Measurements from ENCODE around the gene SAP30BP. TPM values are rescaled to one million over a fixed set of nuclear protein-coding genes. Genes with fewer than 3 reads are reported as not detected.

The SAP30BP gene
- polyA plus RNA-seq, 1 donor (not counting 4 experiments of a cell fraction or from before 2014, with no cell fraction given), result 99.0 TPM

DNA sequence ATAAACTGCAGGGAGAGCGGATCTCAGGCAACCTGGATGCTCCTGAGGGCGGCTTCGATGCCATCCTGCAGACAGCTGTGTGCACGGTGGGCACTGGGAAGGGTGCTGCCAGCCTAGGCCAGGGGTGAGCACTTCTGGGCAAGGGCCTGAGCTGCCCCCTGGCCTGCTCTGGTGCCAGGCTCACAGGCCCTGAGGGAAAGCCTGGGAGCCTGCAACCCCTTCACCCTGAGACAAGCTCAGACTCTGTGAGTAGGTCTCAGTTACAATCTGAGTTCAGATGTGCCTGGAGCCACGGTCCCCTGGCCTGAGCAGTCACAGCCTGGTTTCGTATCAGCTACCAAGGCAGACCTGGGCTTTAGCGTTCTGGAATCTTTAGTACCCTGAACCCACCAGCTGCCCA lies 62.2 kb downstream of the SAP30BP start:
- H3K4me3 ChIP-seq (ENCODE audit: control insufficient read depth in 2 of 3, extremely low read depth in 1 of 3, insufficient read depth in 2 of 3, low read depth in 1 of 3, low read length in 3 of 3), result no peak overlapping the region
- H3K27me3 ChIP-seq (ENCODE audit: control insufficient read depth, extremely low read depth, insufficient read depth, low read length), result no peaks in the 10 kb centered on the region
- peaks cover 82% of the 10 kb centered on the region for H3K79me2 ChIP-seq (ENCODE audit: control insufficient read depth, insufficient read depth, low read length)
- H3K9ac ChIP-seq (ENCODE audit: control insufficient read depth, extremely low read depth, insufficient read depth, low read length), result no peak overlapping the region
- FAIRE-seq (no peak), DNase-seq (ENCODE audit: low read depth, low spot score) (no peak)
- peaks cover 62 to 78% of the 10 kb centered on the region in 2 experiments for H3K36me3 ChIP-seq (ENCODE audit: control insufficient read depth in 2 of 2, extremely low read depth in 1 of 2, insufficient read depth in 2 of 2, low read length in 2 of 2)
- H2AFZ ChIP-seq (ENCODE audit: control insufficient read depth, low read length), result no peak overlapping the region
- H3K9me3 ChIP-seq (ENCODE audit: control insufficient read depth, low read depth, low read length), result no peaks in the 10 kb centered on the region
- peaks cover 85% of the 10 kb centered on the region for H4K20me1 ChIP-seq (ENCODE audit: control insufficient read depth, extremely low read depth, insufficient read depth, low read length)
- no peak overlapping the region for H3K4me2 ChIP-seq (ENCODE audit: control insufficient read depth, extremely low read depth, insufficient read depth, low read depth, low read length)
- H3K27ac ChIP-seq (ENCODE audit: control insufficient read depth, insufficient read depth, low read length), result no peak overlapping the region
- H3K9me1 ChIP-seq (ENCODE audit: control insufficient read depth, extremely low read depth, insufficient read depth, low read length), result no peaks in the 10 kb centered on the region
- TF ChIP-seq, protein P1, sequence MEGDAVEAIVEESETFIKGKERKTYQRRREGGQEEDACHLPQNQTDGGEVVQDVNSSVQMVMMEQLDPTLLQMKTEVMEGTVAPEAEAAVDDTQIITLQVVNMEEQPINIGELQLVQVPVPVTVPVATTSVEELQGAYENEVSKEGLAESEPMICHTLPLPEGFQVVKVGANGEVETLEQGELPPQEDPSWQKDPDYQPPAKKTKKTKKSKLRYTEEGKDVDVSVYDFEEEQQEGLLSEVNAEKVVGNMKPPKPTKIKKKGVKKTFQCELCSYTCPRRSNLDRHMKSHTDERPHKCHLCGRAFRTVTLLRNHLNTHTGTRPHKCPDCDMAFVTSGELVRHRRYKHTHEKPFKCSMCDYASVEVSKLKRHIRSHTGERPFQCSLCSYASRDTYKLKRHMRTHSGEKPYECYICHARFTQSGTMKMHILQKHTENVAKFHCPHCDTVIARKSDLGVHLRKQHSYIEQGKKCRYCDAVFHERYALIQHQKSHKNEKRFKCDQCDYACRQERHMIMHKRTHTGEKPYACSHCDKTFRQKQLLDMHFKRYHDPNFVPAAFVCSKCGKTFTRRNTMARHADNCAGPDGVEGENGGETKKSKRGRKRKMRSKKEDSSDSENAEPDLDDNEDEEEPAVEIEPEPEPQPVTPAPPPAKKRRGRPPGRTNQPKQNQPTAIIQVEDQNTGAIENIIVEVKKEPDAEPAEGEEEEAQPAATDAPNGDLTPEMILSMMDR (optimal IDR thresholded peaks at IDR 0.05 in 1 of 3, IDR thresholded peaks at IDR 0.05 in 1 of 3, conservative IDR thresholded peaks at IDR 0.05 in 1 of 3; ENCODE audit: extremely low read depth in 1 of 3, insufficient read depth in 2 of 3, low read length in 3 of 3), result no peak
- no peak for TF ChIP-seq EZH2 (IDR thresholded peaks at IDR 0.05; ENCODE audit: low read length)
- H3K4me1 ChIP-seq (ENCODE audit: control insufficient read depth, extremely low read depth, insufficient read depth, low read length), result peaks cover 11% of the 10 kb centered on the region
- dilution Hi-C loops (cut with MboI; ENCODE audit: extremely low pct_ligation_motif_present, low sequenced_read_pairs), result loop anchor here (10.0 kb wide), 1 partner anchor 55 kb away; no protein-coding TSS in a partner anchor

DNA sequence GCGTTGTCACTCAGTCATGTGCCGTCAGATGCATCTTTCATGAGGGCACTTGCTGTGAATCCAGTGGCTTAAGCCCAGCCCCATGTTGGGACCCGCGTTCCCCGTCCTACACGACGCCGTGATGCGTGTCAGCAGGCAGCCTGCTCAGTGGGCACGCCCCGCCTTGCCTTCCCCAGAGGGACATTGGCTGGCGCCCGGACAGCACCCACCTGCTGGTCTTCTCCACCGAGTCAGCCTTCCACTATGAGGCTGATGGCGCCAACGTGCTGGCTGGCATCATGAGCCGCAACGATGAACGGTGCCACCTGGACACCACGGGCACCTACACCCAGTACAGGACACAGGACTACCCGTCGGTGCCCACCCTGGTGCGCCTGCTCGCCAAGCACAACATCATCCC lies 62.9 kb downstream of the SAP30BP start:
- Histone ChIP-seq H3K27ac (ENCODE audit: control insufficient read depth, insufficient read depth, low read length) (no peak overlapping the region), H3K9ac (ENCODE audit: control insufficient read depth, extremely low read depth, insufficient read depth, low read length) (no peak overlapping the region), H3K9me3 (ENCODE audit: control insufficient read depth, low read depth, low read length) (no peaks in the 10 kb centered on the region), H3K9me1 (ENCODE audit: control insufficient read depth, extremely low read depth, insufficient read depth, low read length) (no peaks in the 10 kb centered on the region), H3K27me3 (ENCODE audit: control insufficient read depth, extremely low read depth, insufficient read depth, low read length) (no peaks in the 10 kb centered on the region), H3K4me2 (ENCODE audit: control insufficient read depth, extremely low read depth, insufficient read depth, low read depth, low read length) (no peak overlapping the region), H3K4me1 (ENCODE audit: control insufficient read depth, extremely low read depth, insufficient read depth, low read length) (peaks cover 4% of the 10 kb centered on the region), H3K4me3 (ENCODE audit: control insufficient read depth in 2 of 3, extremely low read depth in 1 of 3, insufficient read depth in 2 of 3, low read depth in 1 of 3, low read length in 3 of 3) (no peak overlapping the region), H4K20me1 (ENCODE audit: control insufficient read depth, extremely low read depth, insufficient read depth, low read length) (peaks cover 85% of the 10 kb centered on the region), H3K79me2 (ENCODE audit: control insufficient read depth, insufficient read depth, low read length) (peaks cover 79% of the 10 kb centered on the region), H2AFZ (ENCODE audit: control insufficient read depth, low read length) (no peak overlapping the region), H3K36me3 (ENCODE audit: control insufficient read depth in 2 of 2, extremely low read depth in 1 of 2, insufficient read depth in 2 of 2, low read length in 2 of 2) (peaks cover 62 to 78% of the 10 kb centered on the region in 2 experiments)
- DNase-seq (ENCODE audit: low read depth, low spot score) (no peak), FAIRE-seq (no peak)
- dilution Hi-C loops (cut with MboI; ENCODE audit: extremely low pct_ligation_motif_present, low sequenced_read_pairs), result no loop called here
- TF ChIP-seq EZH2 (IDR thresholded peaks at IDR 0.05; ENCODE audit: low read length), result no peak
- TF ChIP-seq, protein P1 (optimal IDR thresholded peaks at IDR 0.05 in 1 of 3, IDR thresholded peaks at IDR 0.05 in 1 of 3, conservative IDR thresholded peaks at IDR 0.05 in 1 of 3; ENCODE audit: extremely low read depth in 1 of 3, insufficient read depth in 2 of 3, low read length in 3 of 3), result no peak

Measured in keratinocyte (primary cell).